ENCODE data around the gene MARS1.

The MARS1 gene

DNA sequence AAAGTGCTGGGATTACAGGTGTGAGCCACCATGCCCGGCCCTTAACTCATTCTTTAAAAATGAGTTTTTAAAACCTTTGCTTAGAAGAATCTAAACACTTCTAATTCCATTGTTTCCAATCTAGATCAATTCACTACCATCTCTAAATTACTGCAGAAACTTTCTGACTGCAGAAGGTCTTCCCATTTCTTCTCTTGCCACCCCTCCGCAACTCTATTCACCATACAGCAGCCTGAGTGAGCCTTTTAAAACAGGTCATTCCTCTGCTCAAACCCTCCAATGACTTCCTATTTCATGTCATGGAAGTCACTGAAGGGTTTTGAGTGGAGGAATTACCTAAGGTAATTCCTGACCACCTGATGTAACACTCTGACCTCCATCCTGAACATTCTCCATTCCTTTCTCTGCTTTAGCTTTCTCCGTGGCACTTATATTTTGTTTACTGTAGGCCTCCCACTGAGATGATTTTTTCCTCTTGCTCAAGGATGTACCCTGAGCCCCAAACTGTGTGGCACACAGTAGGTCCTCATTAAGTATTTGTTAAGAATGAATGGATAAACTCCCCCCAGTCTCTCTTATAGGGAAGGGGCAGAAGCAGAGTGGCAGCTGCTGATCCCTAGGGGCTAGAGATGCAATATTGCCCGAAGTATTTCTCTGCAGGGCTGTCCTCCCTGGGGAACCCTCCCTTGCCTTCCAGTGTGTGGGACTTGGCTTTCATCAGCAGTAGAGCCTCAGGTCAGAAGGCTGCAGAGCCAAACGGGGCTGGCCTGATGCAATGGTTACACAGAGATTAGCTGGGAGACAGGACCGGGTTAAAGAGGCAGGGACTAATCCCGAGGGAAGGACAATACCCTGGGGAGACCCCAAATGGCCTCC is 31.3 kb downstream of the MARS1 start (continued):
- TF ChIP-seq, protein P1, sequence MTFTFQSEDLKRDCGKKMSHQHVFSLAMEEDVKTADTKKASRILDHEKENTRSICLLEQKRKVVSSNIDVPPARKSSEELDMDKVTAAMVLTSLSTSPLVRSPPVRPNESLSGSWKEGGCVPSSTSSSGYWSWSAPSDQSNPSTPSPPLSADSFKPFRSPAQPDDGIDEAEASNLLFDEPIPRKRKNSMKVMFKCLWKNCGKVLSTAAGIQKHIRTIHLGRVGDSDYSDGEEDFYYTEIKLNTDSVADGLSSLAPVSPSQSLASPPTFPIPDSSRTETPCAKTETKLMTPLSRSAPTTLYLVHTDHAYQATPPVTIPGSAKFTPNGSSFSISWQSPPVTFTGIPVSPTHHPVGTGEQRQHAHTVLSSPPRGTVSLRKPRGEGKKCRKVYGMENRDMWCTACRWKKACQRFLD (tag by site-specific recombination; IDR thresholded peaks at IDR 0.05), result no peak
- TF ChIP-seq ZNF10 (tag by site-specific recombination; IDR thresholded peaks at IDR 0.05), result no peak
- TF ChIP-seq FEZF1 (tag by site-specific recombination; IDR thresholded peaks at IDR 0.05), result peak; percentile 88; the same call in 1 of the 2 replicates
- TF ChIP-seq ZNF266 (tag by site-specific recombination; IDR thresholded peaks at IDR 0.05; ENCODE audit: low read depth), result 0 out of 2 replicates have a peak, but pooled peaks have one; percentile 29
- TF ChIP-seq, protein P2, sequence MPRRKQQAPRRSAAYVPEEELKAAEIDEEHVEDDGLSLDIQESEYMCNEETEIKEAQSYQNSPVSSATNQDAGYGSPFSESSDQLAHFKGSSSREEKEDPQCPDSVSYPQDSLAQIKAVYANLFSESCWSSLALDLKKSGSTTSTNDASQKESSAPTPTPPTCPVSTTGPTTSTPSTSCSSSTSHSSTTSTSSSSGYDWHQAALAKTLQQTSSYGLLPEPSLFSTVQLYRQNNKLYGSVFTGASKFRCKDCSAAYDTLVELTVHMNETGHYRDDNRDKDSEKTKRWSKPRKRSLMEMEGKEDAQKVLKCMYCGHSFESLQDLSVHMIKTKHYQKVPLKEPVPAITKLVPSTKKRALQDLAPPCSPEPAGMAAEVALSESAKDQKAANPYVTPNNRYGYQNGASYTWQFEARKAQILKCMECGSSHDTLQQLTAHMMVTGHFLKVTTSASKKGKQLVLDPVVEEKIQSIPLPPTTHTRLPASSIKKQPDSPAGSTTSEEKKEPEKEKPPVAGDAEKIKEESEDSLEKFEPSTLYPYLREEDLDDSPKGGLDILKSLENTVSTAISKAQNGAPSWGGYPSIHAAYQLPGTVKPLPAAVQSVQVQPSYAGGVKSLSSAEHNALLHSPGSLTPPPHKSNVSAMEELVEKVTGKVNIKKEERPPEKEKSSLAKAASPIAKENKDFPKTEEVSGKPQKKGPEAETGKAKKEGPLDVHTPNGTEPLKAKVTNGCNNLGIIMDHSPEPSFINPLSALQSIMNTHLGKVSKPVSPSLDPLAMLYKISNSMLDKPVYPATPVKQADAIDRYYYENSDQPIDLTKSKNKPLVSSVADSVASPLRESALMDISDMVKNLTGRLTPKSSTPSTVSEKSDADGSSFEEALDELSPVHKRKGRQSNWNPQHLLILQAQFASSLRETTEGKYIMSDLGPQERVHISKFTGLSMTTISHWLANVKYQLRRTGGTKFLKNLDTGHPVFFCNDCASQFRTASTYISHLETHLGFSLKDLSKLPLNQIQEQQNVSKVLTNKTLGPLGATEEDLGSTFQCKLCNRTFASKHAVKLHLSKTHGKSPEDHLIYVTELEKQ (tag by site-specific recombination; IDR thresholded peaks at IDR 0.05; ENCODE audit: borderline replicate concordance), result no peak
- TF ChIP-seq GLIS1 (tag by site-specific recombination; IDR thresholded peaks at IDR 0.05), result peak; percentile 74
- no peak for TF ChIP-seq SP3 (tag by site-specific recombination; IDR thresholded peaks at IDR 0.05)
- TF ChIP-seq, protein P3, sequence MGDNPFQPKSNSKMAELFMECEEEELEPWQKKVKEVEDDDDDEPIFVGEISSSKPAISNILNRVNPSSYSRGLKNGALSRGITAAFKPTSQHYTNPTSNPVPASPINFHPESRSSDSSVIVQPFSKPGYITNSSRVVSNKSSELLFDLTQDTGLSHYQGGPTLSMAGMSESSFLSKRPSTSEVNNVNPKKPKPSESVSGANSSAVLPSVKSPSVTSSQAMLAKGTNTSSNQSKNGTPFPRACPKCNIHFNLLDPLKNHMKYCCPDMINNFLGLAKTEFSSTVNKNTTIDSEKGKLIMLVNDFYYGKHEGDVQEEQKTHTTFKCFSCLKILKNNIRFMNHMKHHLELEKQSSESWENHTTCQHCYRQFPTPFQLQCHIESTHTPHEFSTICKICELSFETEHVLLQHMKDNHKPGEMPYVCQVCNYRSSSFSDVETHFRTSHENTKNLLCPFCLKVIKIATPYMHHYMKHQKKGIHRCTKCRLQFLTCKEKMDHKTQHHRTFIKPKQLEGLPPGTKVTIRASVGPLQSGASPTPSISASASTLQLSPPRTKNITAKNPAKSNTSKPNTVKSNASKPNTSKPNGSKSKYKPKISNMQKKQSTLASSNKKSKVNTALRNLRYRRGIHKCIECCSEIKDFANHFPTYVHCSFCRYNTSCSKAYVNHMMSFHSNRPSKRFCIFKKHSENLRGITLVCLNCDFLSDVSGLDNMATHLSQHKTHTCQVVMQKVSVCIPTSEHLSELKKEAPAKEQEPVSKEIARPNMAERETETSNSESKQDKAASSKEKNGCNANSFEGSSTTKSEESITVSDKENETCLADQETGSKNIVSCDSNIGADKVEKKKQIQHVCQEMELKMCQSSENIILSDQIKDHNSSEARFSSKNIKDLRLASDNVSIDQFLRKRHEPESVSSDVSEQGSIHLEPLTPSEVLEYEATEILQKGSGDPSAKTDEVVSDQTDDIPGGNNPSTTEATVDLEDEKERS (tag by site-specific recombination; IDR thresholded peaks at IDR 0.05), result no peak
- no peak for TF ChIP-seq ZNF211 (tag by site-specific recombination; IDR thresholded peaks at IDR 0.05; ENCODE audit: low read depth)
- no peak for TF ChIP-seq ZNF221 (tag by site-specific recombination; IDR thresholded peaks at IDR 0.05; ENCODE audit: borderline replicate concordance)
- peak; percentile 37; the same call in 1 of the 2 replicates for TF ChIP-seq ZNF600 (tag by site-specific recombination; IDR thresholded peaks at IDR 0.05)
- TF ChIP-seq ZNF214 (tag by site-specific recombination; IDR thresholded peaks at IDR 0.05; ENCODE audit: borderline replicate concordance), result no peak
- TF ChIP-seq ZNF175 (tag by site-specific recombination; IDR thresholded peaks at IDR 0.05), result no peak
- TF ChIP-seq ZNF792 (tag by site-specific recombination; IDR thresholded peaks at IDR 0.05), result no peak
- no peak for TF ChIP-seq ZNF76 (tag by site-specific recombination; IDR thresholded peaks at IDR 0.05; ENCODE audit: borderline replicate concordance, low read depth)
- no peak for TF ChIP-seq ZNF501 (tag by site-specific recombination; IDR thresholded peaks at IDR 0.05)
- no peak for TF ChIP-seq ZNF701 (tag by site-specific recombination; IDR thresholded peaks at IDR 0.05)
- TF ChIP-seq EGR2 (tag by site-specific recombination; IDR thresholded peaks at IDR 0.05; ENCODE audit: low read depth), result no peak
- TF ChIP-seq ZNF785 (tag by site-specific recombination; IDR thresholded peaks at IDR 0.05), result no peak
- no peak for TF ChIP-seq KLF9 (tag by site-specific recombination; IDR thresholded peaks at IDR 0.05; ENCODE audit: low read depth)
- no peak for TF ChIP-seq ZNF302 (tag by site-specific recombination; IDR thresholded peaks at IDR 0.05; ENCODE audit: low read depth)
- no peak for TF ChIP-seq ZNF140 (tag by site-specific recombination; IDR thresholded peaks at IDR 0.05)
- TF ChIP-seq ZNF138 (tag by site-specific recombination; IDR thresholded peaks at IDR 0.05; ENCODE audit: borderline replicate concordance), result no peak
- no peak for TF ChIP-seq ZSCAN16 (tag by site-specific recombination; IDR thresholded peaks at IDR 0.05)
- no peak for TF ChIP-seq SALL2 (tag by site-specific recombination; IDR thresholded peaks at IDR 0.05; ENCODE audit: borderline replicate concordance)
- no peak for TF ChIP-seq ZFP3 (tag by site-specific recombination; IDR thresholded peaks at IDR 0.05; ENCODE audit: low read depth)
- no peak for TF ChIP-seq ZNF843 (tag by site-specific recombination; IDR thresholded peaks at IDR 0.05)
- 0 out of 2 replicates have a peak, but pooled peaks have one; percentile 14 for TF ChIP-seq MZF1 (tag by site-specific recombination; IDR thresholded peaks at IDR 0.05; ENCODE audit: borderline replicate concordance)
- TF ChIP-seq ZXDB (tag by site-specific recombination; IDR thresholded peaks at IDR 0.05), result peak; percentile 4; the same call in 1 of the 2 replicates
- no peak for TF ChIP-seq ZNF626 (tag by site-specific recombination; IDR thresholded peaks at IDR 0.05)
- no peak for TF ChIP-seq ZBTB7A (tag by site-specific recombination; IDR thresholded peaks at IDR 0.05; ENCODE audit: low read depth)
- no peak for TF ChIP-seq ZNF391 (tag by site-specific recombination; IDR thresholded peaks at IDR 0.05; ENCODE audit: borderline replicate concordance, low read depth)
